PC-3 (cell line): ENCODE results near the gene SKAP1. TPM values are rescaled to one million over a fixed set of nuclear protein-coding genes. Genes with fewer than 3 reads are reported as not detected.

Experiments used
- ATAC-seq: fragments of 200-7000 bp; cut with Tn5 transposase; 2 replicates; pipeline ENCODE4 v1.9.1; 2020; ENCODE audit warnings: mild to moderate bottlenecking, moderate library complexity
- BruUV-seq: library from RNA; stranded (reverse); fragments of 400-500 nt; replicated peaks from 2 replicates; lab custom pipeline; 2021; lab: Mats Ljungman, UMichigan
- CTCF ChIA-PET: fragments of 300-600 bp; sonication (Branson Sonifier 250); formaldehyde crosslinking; loops from one replicate; lab custom pipeline; 2022; ENCODE audit warnings: antibody characterized with exemption; lab: Charles Lee
- POLR2A ChIA-PET: fragments of 300-600 bp; sonication (Branson Sonifier 250); formaldehyde crosslinking; loops from one replicate; lab custom pipeline; 2022; ENCODE audit warnings: antibody characterized with exemption; ENCODE audit not compliant: unreplicated experiment; lab: Charles Lee
- DNase-seq: peaks from one replicate; pipeline ENCODE4 v3.0.0-alpha.2; 2015
- H2AFZ ChIP-seq: fragments of 300-600 bp; sonication (generic); 2 replicates; pipeline ENCODE4 v1.6.0; 2016; ENCODE audit warnings: antibody characterized with exemption, low read length
- H3F3A ChIP-seq: fragments of 300-600 bp; sonication (generic); one replicate; pipeline ENCODE4 v1.6.0; 2017; ENCODE audit warnings: antibody characterized with exemption, low read length, control low read depth, mild to moderate bottlenecking; ENCODE audit not compliant: unreplicated experiment
- H3K27ac ChIP-seq: fragments of 300-600 bp; sonication (generic); 2 replicates; pipeline ENCODE4 v1.5.1; 2016; ENCODE audit warnings: mild to moderate bottlenecking, low read length
- H3K27me3 ChIP-seq: fragments of 300-600 bp; sonication (generic); 2 replicates; pipeline ENCODE4 v1.6.1; 2016; ENCODE audit warnings: low read length, mixed read lengths
- H3K36me3 ChIP-seq: fragments of 300-600 bp; sonication (generic); 2 replicates; pipeline ENCODE4 v1.6.1; 2016; ENCODE audit warnings: low read depth, mixed run types, low read length, mixed read lengths
- H3K4me1 ChIP-seq: fragments of 300-600 bp; sonication (generic); 2 replicates; pipeline ENCODE4 v1.5.1; 2016; ENCODE audit warnings: low read length; ENCODE audit not compliant: insufficient read depth
- H3K4me2 ChIP-seq: fragments of 300-600 bp; sonication (generic); 2 replicates; pipeline ENCODE4 v1.6.0; 2016; ENCODE audit warnings: low read length
- H3K4me3 ChIP-seq: fragments of 300-600 bp; sonication (generic); 2 replicates; pipeline ENCODE4 v1.5.1; 2016; ENCODE audit warnings: mild to moderate bottlenecking, low read length, mixed read lengths
- H3K79me2 ChIP-seq: fragments of 300-600 bp; sonication (generic); 2 replicates; pipeline ENCODE4 v1.6.1; 2017; ENCODE audit warnings: low read length, mixed read lengths
- H3K9ac ChIP-seq: fragments of 300-600 bp; sonication (generic); 2 replicates; pipeline ENCODE4 v1.6.0; 2016; ENCODE audit warnings: mild to moderate bottlenecking, low read length
- H3K9me2 ChIP-seq: fragments of 300-600 bp; sonication (generic); replicated peaks from 2 replicates; pipeline ENCODE4 v1.6.1; 2016; ENCODE audit warnings: mixed run types, low read length, mixed read lengths
- H3K9me3 ChIP-seq: fragments of 300-600 bp; sonication (generic); 2 replicates; pipeline ENCODE4 v1.6.1; 2016; ENCODE audit warnings: low read length, mixed read lengths
- H4K20me1 ChIP-seq: fragments of 300-600 bp; sonication (generic); 2 replicates; pipeline ENCODE4 v1.6.1; 2016; ENCODE audit warnings: low read length, mixed read lengths
- EZH2 ChIP-seq: fragments of 300-600 bp; sonication (generic); IDR thresholded peaks from one replicate; pipeline ENCODE4 v1.6.1; 2017; ENCODE audit warnings: antibody characterized with exemption, mild to moderate bottlenecking, low read length; ENCODE audit not compliant: unreplicated experiment
- EZH2phosphoT487 ChIP-seq: fragments of 300-600 bp; sonication (generic); IDR thresholded peaks from 2 replicates; pipeline ENCODE4 v1.6.1; 2018; ENCODE audit warnings: mild to moderate bottlenecking, antibody characterized with exemption, low read length, borderline replicate concordance
- intact Hi-C: fragments of 100-400 bp; cut with micrococcal nuclease; formaldehyde crosslinking; loops from 2 replicates; pipeline ENCODE4 v1.9.0; 2023
- total RNA-seq: library from RNA; depleted of rRNA; stranded (reverse); fragments of >200 nt; gene quantifications from 2 replicates; pipeline ENCODE4 v1.2.3, GENCODE V29; 2014
- TF ChIP-seq, protein P1 (sequence below): fragments of 300-600 bp; sonication (generic); conservative IDR thresholded peaks from 2 replicates; pipeline ENCODE4 v1.5.1; 2017; ENCODE audit warnings: antibody characterized with exemption, low read depth, mild to moderate bottlenecking, low read length

Gene SKAP1
- total RNA-seq, 1 experiment from 2014 or later = not detected

DNA sequence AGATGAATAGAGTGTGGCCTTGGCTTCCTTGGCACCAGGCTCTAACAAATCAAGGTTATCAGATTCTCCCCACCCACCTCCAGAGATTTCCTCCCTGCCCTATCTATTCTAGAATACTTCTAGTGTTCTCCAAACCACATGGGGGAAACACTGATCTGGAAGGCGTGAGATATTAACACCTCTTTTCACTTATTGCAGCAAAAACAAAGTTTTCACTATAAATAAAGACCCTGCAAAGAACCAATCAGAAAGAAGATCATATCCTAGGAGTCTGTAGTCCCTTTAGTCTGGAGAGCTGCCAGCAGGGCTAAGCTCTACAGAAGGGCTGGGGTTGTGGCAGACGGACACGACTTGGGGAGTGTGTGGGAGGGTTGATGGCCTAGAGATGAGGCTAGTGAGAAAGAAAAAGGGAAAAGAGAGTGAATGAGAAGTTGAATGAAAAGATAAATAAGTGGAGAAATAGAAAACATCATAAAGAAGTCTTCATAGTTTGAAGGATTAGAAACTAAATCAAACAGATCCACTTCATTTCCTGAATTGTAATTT is 8.6 kb upstream of the SKAP1 start:
- ATAC-seq (no peak), DNase-seq (no peak)
- no peak overlapping the region for H3K4me3 ChIP-seq
- H3F3A ChIP-seq = no peaks in the 10 kb centered on the region
- no peak overlapping the region for H3K4me2 ChIP-seq
- H3K9me3 ChIP-seq = no peaks in the 10 kb centered on the region
- TF ChIP-seq, protein P1, sequence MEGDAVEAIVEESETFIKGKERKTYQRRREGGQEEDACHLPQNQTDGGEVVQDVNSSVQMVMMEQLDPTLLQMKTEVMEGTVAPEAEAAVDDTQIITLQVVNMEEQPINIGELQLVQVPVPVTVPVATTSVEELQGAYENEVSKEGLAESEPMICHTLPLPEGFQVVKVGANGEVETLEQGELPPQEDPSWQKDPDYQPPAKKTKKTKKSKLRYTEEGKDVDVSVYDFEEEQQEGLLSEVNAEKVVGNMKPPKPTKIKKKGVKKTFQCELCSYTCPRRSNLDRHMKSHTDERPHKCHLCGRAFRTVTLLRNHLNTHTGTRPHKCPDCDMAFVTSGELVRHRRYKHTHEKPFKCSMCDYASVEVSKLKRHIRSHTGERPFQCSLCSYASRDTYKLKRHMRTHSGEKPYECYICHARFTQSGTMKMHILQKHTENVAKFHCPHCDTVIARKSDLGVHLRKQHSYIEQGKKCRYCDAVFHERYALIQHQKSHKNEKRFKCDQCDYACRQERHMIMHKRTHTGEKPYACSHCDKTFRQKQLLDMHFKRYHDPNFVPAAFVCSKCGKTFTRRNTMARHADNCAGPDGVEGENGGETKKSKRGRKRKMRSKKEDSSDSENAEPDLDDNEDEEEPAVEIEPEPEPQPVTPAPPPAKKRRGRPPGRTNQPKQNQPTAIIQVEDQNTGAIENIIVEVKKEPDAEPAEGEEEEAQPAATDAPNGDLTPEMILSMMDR = no peak
- no peak for TF ChIP-seq EZH2phosphoT487
- TF ChIP-seq EZH2 = no peak
- no peaks in the 10 kb centered on the region for H4K20me1 ChIP-seq
- no TSS peak for BruUV-seq
- no peaks in the 10 kb centered on the region for H3K27me3 ChIP-seq
- intact Hi-C loops = no loop called here
- CTCF ChIA-PET = interaction anchor here (0.5 kb wide), 1 partner anchor 28 kb away, joined by 7 read pairs; no protein-coding TSS in a partner anchor
- no peak overlapping the region for H2AFZ ChIP-seq
- no peaks in the 10 kb centered on the region for H3K9me2 ChIP-seq
- H3K4me1 ChIP-seq = 0 out of 2 replicates have a peak, but pooled peaks cover 5% of the 10 kb centered on the region
- H3K9ac ChIP-seq = no peak overlapping the region
- H3K79me2 ChIP-seq = no peaks in the 10 kb centered on the region
- no peaks in the 10 kb centered on the region for H3K36me3 ChIP-seq
- no peak overlapping the region for H3K27ac ChIP-seq
- POLR2A ChIA-PET = interaction anchor here (0.5 kb wide), 1 partner anchor 330 kb away, joined by 3 read pairs; no protein-coding TSS in a partner anchor

DNA sequence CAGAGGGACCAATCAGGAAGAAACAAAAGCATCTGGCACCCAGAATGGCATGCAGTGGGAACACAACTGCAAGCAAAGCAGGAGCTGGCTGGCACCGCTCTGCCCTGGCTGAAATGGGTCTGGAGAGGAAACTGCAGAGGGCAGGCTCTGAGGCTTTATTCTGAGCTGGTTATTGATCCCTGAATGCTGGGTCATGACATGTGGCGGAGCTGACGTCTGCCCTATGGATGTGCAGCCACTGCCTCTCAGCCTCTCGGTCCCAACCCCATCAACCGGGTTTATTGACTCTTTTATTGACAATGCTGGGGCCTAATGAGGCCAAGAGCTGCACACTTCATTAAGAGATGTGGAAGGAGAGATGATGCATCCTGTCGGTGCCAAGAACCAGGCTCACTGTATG is 3.9 kb upstream of the SKAP1 start:
- Histone ChIP-seq H2AFZ (no peak overlapping the region), H3K27me3 (no peaks in the 10 kb centered on the region), H3K4me1 (no peaks in the 10 kb centered on the region), H4K20me1 (no peaks in the 10 kb centered on the region), H3K36me3 (no peaks in the 10 kb centered on the region), H3K27ac (no peak overlapping the region), H3F3A (no peaks in the 10 kb centered on the region), H3K9me3 (no peaks in the 10 kb centered on the region), H3K4me3 (no peak overlapping the region), H3K79me2 (no peaks in the 10 kb centered on the region), H3K4me2 (no peak overlapping the region), H3K9ac (no peak overlapping the region), H3K9me2 (no peaks in the 10 kb centered on the region)
- intact Hi-C loops = no loop called here
- no peak for ATAC-seq
- CTCF ChIA-PET = no interaction called here
- POLR2A ChIA-PET = no interaction called here
- TF ChIP-seq EZH2 (no peak), EZH2phosphoT487 (no peak)
- TF ChIP-seq, protein P1 = no peak
- BruUV-seq = no TSS peak
- DNase-seq = no peak
